HepG2 (cell line): Measurements from ENCODE around the gene AMER1. TPM values are rescaled to one million over a fixed set of nuclear protein-coding genes. Genes with fewer than 3 reads are reported as not detected.

ENCODE experiments used
- ATAC-seq: fragments of 200-7000 bp; cut with Tn5 transposase; 3 replicates; pipeline ENCODE4 v1.9.1; 2020; ENCODE audit warnings: mild to moderate bottlenecking, moderate library complexity
- BruUV-seq: library from RNA; stranded (reverse); fragments of 400-500 nt; replicated peaks from 2 replicates; lab custom pipeline; 2021; lab: Mats Ljungman, UMichigan
- CTCF ChIA-PET: fragments of 300-600 bp; formaldehyde crosslinking; extraction: SDS; loops from one replicate; lab custom pipeline; 2021; ENCODE audit warnings: low total read pairs, inconsistent platforms, low intra/inter-chr PET ratio; lab: Yijun Ruan, JAX
- POLR2A ChIA-PET: fragments of 350-600 bp; sonication (Branson Sonifier 250); formaldehyde crosslinking; loops from one replicate; lab custom pipeline; 2020; ENCODE audit warnings: antibody characterized with exemption, inconsistent platforms; lab: Yijun Ruan, JAX
- DNase-seq: peaks from one replicate; pipeline ENCODE4 v3.0.0-alpha.2; 2015; ENCODE audit warnings: low spot score
- FAIRE-seq: peaks from 3 replicates; lab custom pipeline; 2011; peaks lifted over from hg19 to GRCh38; lab: Jason Lieb, UNC
- H2AFZ ChIP-seq: one replicate; pipeline ENCODE4 v1.6.1; 2011; ENCODE audit warnings: low read length, inconsistent platforms
- H3K27ac ChIP-seq: fragments of 300-600 bp; 3 replicates; pipeline ENCODE4 v1.8.0; 2011; ENCODE audit warnings: mixed run types, mild to moderate bottlenecking, mixed read lengths, low read length, inconsistent platforms; ENCODE audit not compliant: insufficient read depth; ENCODE audit errors: extremely low read length
- H3K27me3 ChIP-seq, 2 experiments: fragments of 200-600 bp in 1 of 2; 2 replicates in 1 of 2; 3 replicates in 1 of 2; pipeline versions ENCODE4 v1.6.0 to v1.8.0; 2011; ENCODE audit warnings: low read length in 2 of 2, mild to moderate bottlenecking in 2 of 2, moderate library complexity in 2 of 2, inconsistent platforms in 1 of 2; ENCODE audit not compliant: insufficient read depth in 2 of 2, control insufficient read depth in 1 of 2
- H3K36me3 ChIP-seq, 2 experiments: fragments of 200-600 bp in 1 of 2; replicated peaks in 1 of 2; 2 replicates in 1 of 2; 3 replicates in 1 of 2; pipeline versions ENCODE4 v1.5.1 to v1.8.0; 2011; ENCODE audit warnings: low read length in 2 of 2, inconsistent platforms in 1 of 2; ENCODE audit not compliant: insufficient read depth in 2 of 2, control insufficient read depth in 1 of 2
- H3K4me1 ChIP-seq: 2 replicates; pipeline ENCODE4 v1.5.1; 2012; ENCODE audit warnings: low read length, inconsistent platforms; ENCODE audit not compliant: insufficient read depth
- H3K4me2 ChIP-seq: 2 replicates; pipeline ENCODE4 v1.6.0; 2011; ENCODE audit warnings: low read depth, low read length, inconsistent platforms
- H3K4me3 ChIP-seq, 3 experiments: fragments of 200-600 bp in 1 of 3; sonication (generic), shearing (Covaris generic) in 1 of 3; replicated peaks in 1 of 3; 2 replicates each; pipeline ENCODE4 v1.5.1; 2011 to 2016; ENCODE audit warnings: low read length in 3 of 3, inconsistent platforms in 2 of 3, low read depth in 2 of 3, mild to moderate bottlenecking in 2 of 3, control low read depth in 1 of 3, mixed read lengths in 1 of 3; ENCODE audit not compliant: insufficient read depth in 1 of 3
- H3K79me2 ChIP-seq: one replicate; pipeline ENCODE4 v1.6.1; 2011; ENCODE audit warnings: low read length, inconsistent platforms; ENCODE audit not compliant: insufficient read depth
- H3K9ac ChIP-seq: 2 replicates; pipeline ENCODE4 v1.6.0; 2011; ENCODE audit warnings: mild to moderate bottlenecking, low read depth, low read length, inconsistent platforms; ENCODE audit not compliant: insufficient read depth
- H3K9me3 ChIP-seq: 2 replicates; pipeline ENCODE4 v1.5.1; 2012; ENCODE audit warnings: mild to moderate bottlenecking, low read length
- H4K20me1 ChIP-seq: 2 replicates; pipeline ENCODE4 v1.6.0; 2011; ENCODE audit warnings: inconsistent platforms, mild to moderate bottlenecking, low read length, moderate library complexity; ENCODE audit not compliant: insufficient read depth
- FOXA1 ChIP-seq, 2 experiments: fragments of 450-650 bp in 1 of 2; sonication (generic) in 1 of 2; formaldehyde crosslinking in 1 of 2; IDR thresholded peaks; 2 replicates each; pipeline versions ENCODE4 v1.4.0 to v1.6.1; 2016 to 2020; ENCODE audit warnings: missing genetic modification reagents in 1 of 2
- SOX13 ChIP-seq, 3 experiments: fragments of 450-650 bp in 1 of 3; sonication (generic) in 1 of 3; formaldehyde crosslinking in 1 of 3; IDR thresholded peaks in 2 of 3; conservative IDR thresholded peaks in 1 of 3; 2 replicates each; pipeline versions ENCODE4 v1.5.0 to v1.6.1; 2016 to 2020; ENCODE audit warnings: antibody characterized with exemption in 1 of 3, mild to moderate bottlenecking in 1 of 3, missing compliant biosample characterization in 1 of 3, missing genetic modification reagents in 1 of 3, moderate library complexity in 1 of 3
- ZNF232 ChIP-seq: sonication (generic); formaldehyde crosslinking; IDR thresholded peaks from 2 replicates; pipeline ENCODE4 v1.4.0; 2020; ENCODE audit warnings: missing genetic modification reagents, borderline replicate concordance
- ZNF281 ChIP-seq: sonication (generic); formaldehyde crosslinking; IDR thresholded peaks from 2 replicates; pipeline ENCODE4 v1.4.0; 2020; ENCODE audit warnings: missing genetic modification reagents, borderline replicate concordance
- WGBS: methylation state at CpG from one replicate; pipeline ENCODE4 v1.1.6; 2017; ENCODE audit warnings: low lambda C conversion rate; 5-methylcytosine and 5-hydroxymethylcytosine counted together
- in situ Hi-C: cut with HindIII; loops from 2 replicates; pipeline ENCODE4 v1.10.0; 2017; ENCODE audit warnings: low pct_unique_long_range_greater_than_20kb; ENCODE audit not compliant: extremely low pct_ligation_motif_present
- intact Hi-C: fragments of 100-400 bp; cut with micrococcal nuclease; formaldehyde crosslinking; loops from one replicate; pipeline ENCODE4 v1.10.0; 2022; ENCODE audit not compliant: unreplicated experiment
- polyA plus RNA-seq, 8 experiments: library from polyadenylated mRNA; depleted of rRNA in 3 of 8; stranded (reverse) in 7 of 8; unstranded in 1 of 8; fragments of >200 nt; fragmentation: Illumina TruSeq in 4 of 8; extraction: Trizol in 4 of 8; gene quantifications; 2 replicates each; pipeline versions ENCODE4 v1.2.1 to v1.2.3, GENCODE V29; 2011 to 2016; ENCODE audit warnings: low read depth in 4 of 8, missing spikeins in 1 of 8, mixed read lengths in 1 of 8; ENCODE audit not compliant: insufficient read depth in 1 of 8
- total RNA-seq, 5 experiments: library from RNA; depleted of rRNA; stranded (reverse); fragments of >200 nt; fragmentation: Illumina TruSeq; extraction: Trizol; gene quantifications; 2 replicates each; pipeline ENCODE4 v1.2.3, GENCODE V29; 2016; ENCODE audit warnings: low read depth in 1 of 5

Gene AMER1
- total and polyA plus RNA-seq, 2 of the 13 experiments (the other 11 are each of a cell fraction or from before 2014, with no cell fraction given): 2.8 to 10.8 TPM

- no TSS peak for BruUV-seq
- no peaks in the 10 kb centered on the region for H4K20me1 ChIP-seq
- peak; percentile 57 for FAIRE-seq
These were observed 52.7 kb downstream of the AMER1 start for GRCh38 chrX:64152857-64153256.

More at GRCh38 chrX:64152857-64153256, 52.7 kb downstream of the AMER1 start:
- DNase-seq (peak; percentile 30), ATAC-seq (peak; percentile 63)
- Histone ChIP-seq H3K27me3 (no peaks in the 10 kb centered on the region), H3K36me3 (no peaks in the 10 kb centered on the region), H3K4me2 (peak overlapping the region; percentile 23; the same call in 1 of the 2 replicates), H3K4me3 (no peak overlapping the region), H3K4me1 (no peaks in the 10 kb centered on the region), H3K79me2 (no peaks in the 10 kb centered on the region), H3K27ac (no peak overlapping the region), H3K9me3 (no peaks in the 10 kb centered on the region), H3K9ac (no peak overlapping the region), H2AFZ (no peak overlapping the region)
- in situ Hi-C loops: no loop called here
- CTCF ChIA-PET: no interaction called here
- intact Hi-C loops: loop anchor here (2.0 kb wide), 1 partner anchor 54 kb away; no protein-coding TSS in a partner anchor
- WGBS: no CpG with 5 or more reads among the region's 6 CpGs
- no peak for TF ChIP-seq FOXA1 (IDR thresholded peaks at IDR 0.05)
- TF ChIP-seq FOXA1 (CRISPR knock-in tag; IDR thresholded peaks at IDR 0.05): 0 out of 2 replicates have a peak, but pooled peaks have one; percentile 36
- TF ChIP-seq ZNF232 (CRISPR knock-in tag): no peak
- peak; percentile 74; the same call in 1 of the 2 replicates for TF ChIP-seq ZNF281 (CRISPR knock-in tag)
- no peak for TF ChIP-seq SOX13 (IDR thresholded peaks at IDR 0.05)
- 0 out of 4 replicates have a peak, but pooled peaks of 1 of the 2 experiments have one; percentile 8 for TF ChIP-seq SOX13 (CRISPR knock-in tag; conservative IDR thresholded peaks at IDR 0.05 in 1 of 2, IDR thresholded peaks at IDR 0.05 in 1 of 2)
- POLR2A ChIA-PET: interaction anchor here (0.8 kb wide), 1 partner anchor 52 kb away, joined by 3 read pairs; the partner anchor contains the start of gene AMER1
